22Rv1 (cell line): ENCODE results near the gene PRM1.

Source experiments
- ZFX ChIP-seq: fragments of 450-650 bp; IDR thresholded peaks from 2 replicates; pipeline ENCODE4 v1.6.1; 2017; ENCODE audit warnings: antibody characterized with exemption, borderline replicate concordance
- TF ChIP-seq, protein P1 (sequence below): fragments of 450-650 bp; IDR thresholded peaks from 2 replicates; pipeline ENCODE4 v1.5.1; 2017; ENCODE audit warnings: mild to moderate bottlenecking

DNA sequence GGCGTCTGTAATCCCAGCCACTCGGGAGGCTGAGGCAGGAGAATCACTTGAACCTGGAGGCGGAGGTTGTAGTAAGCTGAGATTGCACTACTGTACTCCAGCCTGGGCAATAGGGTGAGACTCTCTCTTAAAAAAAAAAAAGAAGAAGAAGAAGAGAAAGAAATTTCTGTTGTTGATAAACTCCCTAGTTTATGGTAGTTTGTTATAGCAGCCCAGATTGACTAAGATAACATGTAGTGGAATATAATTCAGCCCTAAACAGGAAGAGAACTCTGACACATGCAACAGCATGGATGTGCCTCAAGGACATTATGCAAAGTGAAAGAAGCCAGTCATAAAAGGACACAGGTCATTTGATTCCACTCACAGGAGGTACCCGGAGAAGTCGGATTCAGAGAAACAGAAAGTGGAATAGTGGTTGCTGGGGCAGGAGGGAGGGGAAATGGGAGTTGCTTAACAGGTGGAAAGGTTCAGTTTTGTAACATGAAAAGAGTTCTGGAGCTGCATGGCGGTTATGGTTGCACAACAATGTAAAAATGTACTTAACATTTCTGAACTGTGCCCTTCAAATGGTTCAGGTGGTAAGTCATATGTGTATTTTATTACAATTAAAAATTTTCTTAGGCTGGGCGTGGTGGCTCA is 26.0 kb upstream of the PRM1 start:
- TF ChIP-seq, protein P1, sequence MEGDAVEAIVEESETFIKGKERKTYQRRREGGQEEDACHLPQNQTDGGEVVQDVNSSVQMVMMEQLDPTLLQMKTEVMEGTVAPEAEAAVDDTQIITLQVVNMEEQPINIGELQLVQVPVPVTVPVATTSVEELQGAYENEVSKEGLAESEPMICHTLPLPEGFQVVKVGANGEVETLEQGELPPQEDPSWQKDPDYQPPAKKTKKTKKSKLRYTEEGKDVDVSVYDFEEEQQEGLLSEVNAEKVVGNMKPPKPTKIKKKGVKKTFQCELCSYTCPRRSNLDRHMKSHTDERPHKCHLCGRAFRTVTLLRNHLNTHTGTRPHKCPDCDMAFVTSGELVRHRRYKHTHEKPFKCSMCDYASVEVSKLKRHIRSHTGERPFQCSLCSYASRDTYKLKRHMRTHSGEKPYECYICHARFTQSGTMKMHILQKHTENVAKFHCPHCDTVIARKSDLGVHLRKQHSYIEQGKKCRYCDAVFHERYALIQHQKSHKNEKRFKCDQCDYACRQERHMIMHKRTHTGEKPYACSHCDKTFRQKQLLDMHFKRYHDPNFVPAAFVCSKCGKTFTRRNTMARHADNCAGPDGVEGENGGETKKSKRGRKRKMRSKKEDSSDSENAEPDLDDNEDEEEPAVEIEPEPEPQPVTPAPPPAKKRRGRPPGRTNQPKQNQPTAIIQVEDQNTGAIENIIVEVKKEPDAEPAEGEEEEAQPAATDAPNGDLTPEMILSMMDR: no peak
- TF ChIP-seq ZFX: no peak
